CD4-positive, alpha-beta T cell (primary cell): Measurements from ENCODE around the gene RBMS3. TPM values are rescaled to one million over a fixed set of nuclear protein-coding genes. Genes with fewer than 3 reads are reported as not detected.

Source experiments
- ATAC-seq: fragments of 200-7000 bp; cut with Tn5 transposase; one replicate; pipeline ENCODE4 v1.10.0; 2022; ENCODE audit warnings: mild to moderate bottlenecking; ENCODE audit not compliant: poor library complexity
- CTCF ChIA-PET: fragments of 350-600 bp; sonication (Branson Sonifier 250); formaldehyde crosslinking; loops from one replicate; lab custom pipeline; 2021; ENCODE audit warnings: antibody characterized with exemption, inconsistent platforms; lab: Charles Lee
- POLR2A ChIA-PET: fragments of 350-600 bp; sonication (Branson Sonifier 250); formaldehyde crosslinking; loops from one replicate; lab custom pipeline; 2021; ENCODE audit warnings: antibody characterized with exemption, inconsistent platforms; lab: Charles Lee
- DNase-seq, 14 experiments: peaks; one replicate each; pipeline ENCODE4 v3.0.0-alpha.2; 2013 to 2020; ENCODE audit warnings: mixed read lengths in 2 of 14
- H3K27ac ChIP-seq, 2 donors: one replicate each; pipeline versions ENCODE4 v1.5.1 to v1.7.0; 2013; ENCODE audit warnings: low read length in 2 of 2, low read depth in 1 of 2, mild to moderate bottlenecking in 1 of 2
- H3K27me3 ChIP-seq, 2 experiments: 1 replicate in 1 of 2; 2 replicates in 1 of 2; pipeline versions ENCODE4 v1.6.1 to v1.7.0; 2013; ENCODE audit warnings: low read length in 2 of 2, control low read depth in 1 of 2, mild to moderate bottlenecking in 1 of 2, moderate library complexity in 1 of 2; ENCODE audit not compliant: insufficient read depth in 2 of 2, control insufficient read depth in 1 of 2
- H3K36me3 ChIP-seq: one replicate; pipeline ENCODE4 v1.6.1; 2013; ENCODE audit warnings: low read length, control low read depth; ENCODE audit not compliant: insufficient read depth
- H3K4me1 ChIP-seq: one replicate; pipeline ENCODE4 v1.6.1; 2013; ENCODE audit warnings: low read length, control low read depth; ENCODE audit not compliant: insufficient read depth
- H3K4me3 ChIP-seq: one replicate; pipeline ENCODE4 v1.5.1; 2013; ENCODE audit warnings: mild to moderate bottlenecking, low read length, moderate library complexity
- H3K9me3 ChIP-seq, 2 experiments: 1 replicate in 1 of 2; 2 replicates in 1 of 2; pipeline versions ENCODE4 v1.6.1 to v1.7.0; 2013; ENCODE audit warnings: low read length in 2 of 2, mild to moderate bottlenecking in 2 of 2, control low read depth in 1 of 2, moderate library complexity in 1 of 2; ENCODE audit not compliant: control insufficient read depth in 1 of 2, insufficient read depth in 1 of 2
- H3K27ac Mint-ChIP-seq: one replicate; pipeline ENCODE4 v1.8.0; 2020; ENCODE audit warnings: mixed read lengths
- H3K27me3 Mint-ChIP-seq: one replicate; pipeline ENCODE4 v1.8.0; 2021; ENCODE audit warnings: mixed read lengths
- H3K36me3 Mint-ChIP-seq: one replicate; pipeline ENCODE4 v1.8.0; 2021; ENCODE audit warnings: low read depth, mixed read lengths
- H3K4me1 Mint-ChIP-seq: one replicate; pipeline ENCODE4 v1.8.0; 2021; ENCODE audit warnings: low read depth, mixed read lengths
- H3K4me3 Mint-ChIP-seq: one replicate; pipeline ENCODE4 v1.8.0; 2020; ENCODE audit warnings: mild to moderate bottlenecking, mixed read lengths
- H3K9me3 Mint-ChIP-seq: one replicate; pipeline ENCODE4 v1.8.0; 2020; ENCODE audit warnings: mixed read lengths
- intact Hi-C, 2 experiments: fragments of 100-400 bp; cut with DNase I in 1 of 2; cut with micrococcal nuclease in 1 of 2; formaldehyde crosslinking; loops; one replicate each; pipeline versions ENCODE4 v1.15.1 to v1.9.0; 2023 to 2025; cut with DNase I, micrococcal nuclease
- total RNA-seq, 174 experiments: library from RNA in 2 of 174; stranded (reverse) in 2 of 174; gene quantifications; one replicate each; pipeline ENCODE4 v1.2.3 and lab custom pipeline; 2021 to 2026
- TF ChIP-seq, protein P1 (sequence below): fragments of 200-600 bp; IDR thresholded peaks from one replicate; pipeline ENCODE4 v1.8.0; 2022; ENCODE audit warnings: antibody characterized with exemption, mild to moderate bottlenecking

RBMS3 gene
- total RNA-seq, 2 experiments from 2014 or later, result 1.6 to 1.7 TPM

DNA sequence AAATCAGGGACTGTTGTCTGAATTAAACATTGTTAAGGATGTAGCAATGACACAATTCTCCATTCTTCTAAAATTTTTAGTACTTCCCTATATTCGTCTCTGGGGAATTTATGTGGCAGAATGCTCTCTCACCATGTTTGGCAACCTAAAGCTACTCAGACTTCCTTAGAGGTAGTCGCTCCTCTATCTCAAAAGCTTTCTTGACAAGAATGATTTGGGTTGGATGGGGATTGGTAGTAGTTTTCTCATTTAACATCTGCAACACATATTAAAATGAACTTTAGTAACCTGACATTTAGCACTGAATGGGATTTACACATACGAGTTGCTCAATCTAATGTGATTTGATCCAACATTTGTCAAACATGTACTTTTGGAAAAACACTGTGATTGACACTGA is 233.3 kb downstream of the RBMS3 start:
- Histone ChIP-seq H3K4me1 (no peaks in the 10 kb centered on the region), H3K36me3 (no peaks in the 10 kb centered on the region), H3K27me3 (no peaks in the 10 kb centered on the region), H3K9me3 (no peaks in the 10 kb centered on the region), H3K27ac (no peak overlapping the region), H3K4me3 (no peak overlapping the region)
- Mint-ChIP-seq H3K36me3 (no peaks in the 10 kb centered on the region), H3K27me3 (no peaks in the 10 kb centered on the region), H3K4me1 (no peaks in the 10 kb centered on the region), H3K27ac (no peak overlapping the region), H3K4me3 (no peak overlapping the region), H3K9me3 (no peaks in the 10 kb centered on the region)
- POLR2A ChIA-PET, result no interaction called here
- ATAC-seq (no peak), DNase-seq (no peak)
- CTCF ChIA-PET, result no interaction called here
- intact Hi-C loops, result no loop called here
- TF ChIP-seq, protein P1, sequence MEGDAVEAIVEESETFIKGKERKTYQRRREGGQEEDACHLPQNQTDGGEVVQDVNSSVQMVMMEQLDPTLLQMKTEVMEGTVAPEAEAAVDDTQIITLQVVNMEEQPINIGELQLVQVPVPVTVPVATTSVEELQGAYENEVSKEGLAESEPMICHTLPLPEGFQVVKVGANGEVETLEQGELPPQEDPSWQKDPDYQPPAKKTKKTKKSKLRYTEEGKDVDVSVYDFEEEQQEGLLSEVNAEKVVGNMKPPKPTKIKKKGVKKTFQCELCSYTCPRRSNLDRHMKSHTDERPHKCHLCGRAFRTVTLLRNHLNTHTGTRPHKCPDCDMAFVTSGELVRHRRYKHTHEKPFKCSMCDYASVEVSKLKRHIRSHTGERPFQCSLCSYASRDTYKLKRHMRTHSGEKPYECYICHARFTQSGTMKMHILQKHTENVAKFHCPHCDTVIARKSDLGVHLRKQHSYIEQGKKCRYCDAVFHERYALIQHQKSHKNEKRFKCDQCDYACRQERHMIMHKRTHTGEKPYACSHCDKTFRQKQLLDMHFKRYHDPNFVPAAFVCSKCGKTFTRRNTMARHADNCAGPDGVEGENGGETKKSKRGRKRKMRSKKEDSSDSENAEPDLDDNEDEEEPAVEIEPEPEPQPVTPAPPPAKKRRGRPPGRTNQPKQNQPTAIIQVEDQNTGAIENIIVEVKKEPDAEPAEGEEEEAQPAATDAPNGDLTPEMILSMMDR, result no peak

DNA sequence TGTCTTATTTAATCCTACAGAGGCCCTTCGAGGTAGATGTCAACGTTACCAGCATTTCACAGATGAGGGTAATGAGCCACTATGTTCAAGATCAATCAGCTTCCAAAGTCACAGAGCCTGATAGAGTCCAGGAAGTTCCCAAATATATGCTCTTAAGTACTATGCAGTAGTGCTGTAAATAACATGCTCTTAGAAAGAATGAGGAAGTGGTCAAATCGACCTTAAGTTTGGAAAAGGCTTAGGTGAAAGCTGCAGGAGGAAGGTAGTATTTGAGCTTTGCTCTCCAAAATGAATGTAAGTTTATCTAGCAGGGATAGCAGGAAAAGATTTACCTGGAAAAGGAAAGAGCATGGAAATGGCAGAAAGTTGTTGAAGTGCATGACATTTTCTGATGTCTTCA is 234.0 kb downstream of the RBMS3 start:
- Mint-ChIP-seq H3K27ac (no peak overlapping the region), H3K27me3 (no peaks in the 10 kb centered on the region), H3K9me3 (no peaks in the 10 kb centered on the region), H3K4me1 (no peaks in the 10 kb centered on the region), H3K4me3 (no peak overlapping the region), H3K36me3 (no peaks in the 10 kb centered on the region)
- Histone ChIP-seq H3K9me3 (no peaks in the 10 kb centered on the region), H3K27ac (no peak overlapping the region), H3K4me3 (no peak overlapping the region), H3K4me1 (no peaks in the 10 kb centered on the region), H3K27me3 (no peaks in the 10 kb centered on the region), H3K36me3 (no peaks in the 10 kb centered on the region)
- DNase-seq (no peak), ATAC-seq (no peak)
- intact Hi-C loops, result no loop called here
- TF ChIP-seq, protein P1, result no peak
- ChIA-PET POLR2A (no interaction called here), CTCF (no interaction called here)

DNA sequence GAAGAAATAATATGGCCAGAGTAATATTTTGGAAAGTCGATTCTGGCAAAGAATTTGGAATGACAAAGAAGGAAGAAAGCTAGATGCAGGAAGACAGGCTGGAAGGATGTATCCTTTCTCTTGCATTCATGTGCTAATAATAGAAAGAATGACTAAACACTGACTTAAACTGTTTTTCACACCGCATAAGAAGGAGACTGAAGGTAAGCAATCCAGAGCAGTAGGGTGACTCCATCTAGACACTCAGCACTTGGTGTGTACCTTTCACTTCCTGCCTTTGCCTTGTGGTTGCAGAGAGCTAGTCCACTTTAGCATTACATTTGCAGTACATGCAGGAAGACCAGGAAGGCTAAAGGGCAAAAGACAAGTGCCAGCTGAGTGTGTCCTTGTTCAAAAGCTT is 234.6 kb downstream of the RBMS3 start:
- TF ChIP-seq, protein P1, result no peak
- CTCF ChIA-PET, result no interaction called here

More for the DNA sequence above, 234.6 kb downstream of the RBMS3 start:
- no peak for DNase-seq
- Histone ChIP-seq H3K4me1 (no peaks in the 10 kb centered on the region), H3K9me3 (no peaks in the 10 kb centered on the region), H3K4me3 (no peak overlapping the region), H3K27ac (no peak overlapping the region), H3K27me3 (no peaks in the 10 kb centered on the region), H3K36me3 (no peaks in the 10 kb centered on the region)
- intact Hi-C loops, result no loop called here
- Mint-ChIP-seq H3K4me3 (no peak overlapping the region), H3K4me1 (no peaks in the 10 kb centered on the region), H3K9me3 (no peaks in the 10 kb centered on the region), H3K27ac (no peak overlapping the region), H3K36me3 (no peaks in the 10 kb centered on the region), H3K27me3 (no peaks in the 10 kb centered on the region)
- no peak for ATAC-seq
- POLR2A ChIA-PET, result no interaction called here
